ENCODE data around the gene LUM. TPM values are rescaled to one million over a fixed set of nuclear protein-coding genes. Genes with fewer than 3 reads are reported as not detected.

The LUM gene
- total RNA-seq, 6 donors from 2014 or later: 51.3 to 281 (median 158) TPM

DNA sequence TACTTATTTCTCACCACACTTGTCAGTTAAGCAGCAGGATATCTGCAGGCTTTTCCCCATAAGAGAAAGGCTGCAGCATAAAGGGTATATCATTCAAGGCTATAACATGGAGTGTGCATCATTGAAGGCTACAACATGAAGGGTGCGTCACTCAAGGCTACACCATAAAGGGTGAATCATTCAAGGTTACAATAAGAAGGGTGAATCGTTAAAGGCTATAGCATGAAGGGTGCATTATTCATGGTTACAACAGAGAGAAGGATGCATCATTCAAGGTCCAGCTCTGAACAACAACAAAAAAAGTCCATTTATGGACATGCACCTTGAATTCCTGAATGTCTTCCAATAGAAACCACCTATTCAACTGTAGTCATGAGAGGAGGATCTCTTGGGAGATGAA is 32.8 kb upstream of the LUM start:
- ATAC-seq (ENCODE audit: low FRiP score in 2 of 2): no peak
- H3K27me3 ChIP-seq: no peaks in the 10 kb centered on the region
- H3K27ac ChIP-seq: no peak overlapping the region
- no peaks in the 10 kb centered on the region for H3K4me1 ChIP-seq
- TF ChIP-seq EP300 (IDR thresholded peaks at IDR 0.05): no peak
- no peak for TF ChIP-seq POLR2AphosphoS5 (IDR thresholded peaks at IDR 0.05)
- no peak for TF ChIP-seq CTCF (IDR thresholded peaks at IDR 0.05)
- TF ChIP-seq POLR2A (IDR thresholded peaks at IDR 0.05): no peak
- DNase-seq: no peak
- H3K9me3 ChIP-seq: no peaks in the 10 kb centered on the region
- H3K36me3 ChIP-seq: no peaks in the 10 kb centered on the region
- H3K4me3 ChIP-seq: no peak overlapping the region
- WGBS, 2 donors: 92% methylated on average over 2 of the region's 2 CpGs

- WGBS, 2 donors: 55 to 70% methylated on average over 3 of the region's 3 CpGs
- Histone ChIP-seq H3K27ac (no peak overlapping the region), H3K4me3 (no peak overlapping the region), H3K27me3 (no peaks in the 10 kb centered on the region), H3K36me3 (no peaks in the 10 kb centered on the region), H3K9me3 (no peaks in the 10 kb centered on the region), H3K4me1 (no peaks in the 10 kb centered on the region)
- ATAC-seq (ENCODE audit: low FRiP score in 2 of 2): no peak
- no peak for DNase-seq
- no peak for TF ChIP-seq CTCF (IDR thresholded peaks at IDR 0.05)
- TF ChIP-seq POLR2AphosphoS5 (IDR thresholded peaks at IDR 0.05): no peak
- TF ChIP-seq POLR2A (IDR thresholded peaks at IDR 0.05): no peak
- TF ChIP-seq EP300 (IDR thresholded peaks at IDR 0.05): no peak
These were observed 31.9 kb upstream of the LUM start for GRCh38 chr12:91143206-91143605.

- Histone ChIP-seq H3K36me3 (no peaks in the 10 kb centered on the region), H3K27ac (no peak overlapping the region), H3K27me3 (no peaks in the 10 kb centered on the region), H3K4me1 (no peaks in the 10 kb centered on the region), H3K9me3 (no peaks in the 10 kb centered on the region), H3K4me3 (no peak overlapping the region)
- DNase-seq (no peak), ATAC-seq (ENCODE audit: low FRiP score in 2 of 2) (peak in 1 of 2 donors; percentile 45)
- 49 to 74% methylated on average over 3 of the region's 3 CpGs for WGBS, 2 donors
- TF ChIP-seq POLR2AphosphoS5 (IDR thresholded peaks at IDR 0.05) (peak; percentile 25 to 32), EP300 (IDR thresholded peaks at IDR 0.05) (no peak)
These were observed 30.9 kb upstream of the LUM start for GRCh38 chr12:91142221-91142631.

DNA sequence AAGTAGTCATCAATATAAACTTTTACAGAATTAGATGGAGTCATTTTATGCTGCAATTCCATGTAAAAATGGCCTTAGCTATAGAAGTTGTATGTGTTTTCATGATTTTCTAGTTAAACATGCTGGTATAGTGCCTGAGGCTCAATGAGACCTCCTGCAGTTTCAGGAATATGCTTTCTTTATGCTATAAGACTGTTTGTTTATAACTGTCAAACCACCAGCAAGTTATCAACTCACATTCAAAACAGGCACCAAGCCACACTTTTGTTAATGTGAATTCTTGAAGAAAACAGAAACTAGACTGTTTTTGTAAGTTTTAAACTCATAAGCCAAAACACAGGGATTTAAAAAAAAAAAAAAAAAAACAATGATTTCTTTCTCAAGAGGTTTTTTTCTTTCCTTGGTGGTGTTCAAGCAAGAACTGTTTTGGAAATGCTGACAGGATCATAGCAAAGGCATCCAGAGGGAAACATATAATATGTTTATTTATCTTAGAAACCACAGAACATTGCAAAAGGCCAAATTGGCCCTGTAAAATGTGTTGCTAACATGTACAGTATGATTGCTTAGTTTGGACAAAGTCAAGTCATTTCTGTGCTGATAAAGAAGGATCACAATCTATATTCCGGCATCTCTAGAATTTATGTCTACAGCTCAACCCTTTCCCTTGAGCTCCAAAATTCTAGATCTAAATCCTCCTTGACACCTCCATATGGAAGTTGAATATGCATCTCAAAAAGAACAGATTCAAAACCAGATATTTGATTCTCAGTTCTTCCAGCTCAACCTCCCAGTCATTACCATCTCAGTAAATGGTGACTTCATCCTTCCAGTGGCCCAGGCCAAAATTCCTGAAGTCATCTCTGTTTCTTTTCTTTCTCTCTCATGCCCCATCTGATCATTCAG is 29.0 kb upstream of the LUM start:
- no peak for TF ChIP-seq CTCF (IDR thresholded peaks at IDR 0.05)
- peak in 1 of 2 donors; percentile 30 for TF ChIP-seq POLR2AphosphoS5 (IDR thresholded peaks at IDR 0.05)
- TF ChIP-seq EP300 (IDR thresholded peaks at IDR 0.05): no peak
- no peak for TF ChIP-seq POLR2A (IDR thresholded peaks at IDR 0.05)
- WGBS, 2 donors: 81 to 89% methylated on average over 1 of the region's 1 CpG
- Histone ChIP-seq H3K27me3 (no peaks in the 10 kb centered on the region), H3K27ac (peak overlapping the region in 1 of 4 donors; percentile 24), H3K4me3 (no peak overlapping the region), H3K36me3 (no peaks in the 10 kb centered on the region), H3K9me3 (no peaks in the 10 kb centered on the region), H3K4me1 (no peaks in the 10 kb centered on the region)
- ATAC-seq (ENCODE audit: low FRiP score in 2 of 2): peak; percentile 63 to 87
- no peak for DNase-seq

GRCh38 chr12:91139286-91139685 is 28.0 kb upstream of the LUM start:
- Histone ChIP-seq H3K36me3 (no peaks in the 10 kb centered on the region), H3K9me3 (no peaks in the 10 kb centered on the region), H3K4me1 (no peaks in the 10 kb centered on the region), H3K4me3 (no peak overlapping the region), H3K27me3 (no peaks in the 10 kb centered on the region), H3K27ac (peak overlapping the region in 1 of 4 donors; percentile 0)
- DNase-seq (no peak), ATAC-seq (ENCODE audit: low FRiP score in 2 of 2) (no peak)
- TF ChIP-seq POLR2AphosphoS5 (IDR thresholded peaks at IDR 0.05) (no peak), POLR2A (IDR thresholded peaks at IDR 0.05) (no peak), EP300 (IDR thresholded peaks at IDR 0.05) (no peak), CTCF (IDR thresholded peaks at IDR 0.05) (no peak)
- WGBS, 2 donors: 40 to 46% methylated on average over 2 of the region's 2 CpGs

All from upper lobe of left lung (tissue), 6 donors.